SK-N-SH treated with all-trans-retinoic acid at 6 μM for 48 hours (cell line): ENCODE data around the gene PDIK1L.
A peak's percentile ranks its signal among the peaks of the same experiment; 100 is the strongest.

ENCODE experiments used
- ATAC-seq: fragments of 200-7000 bp; cut with Tn5 transposase; 3 replicates; pipeline ENCODE4 v1.9.1; 2020; ENCODE audit warnings: mild to moderate bottlenecking, moderate library complexity
- ARNTL ChIP-seq: fragments of 450-650 bp; formaldehyde crosslinking; IDR thresholded peaks from 2 replicates; pipeline ENCODE4 v1.5.0; 2020; ENCODE audit warnings: low read depth, mild to moderate bottlenecking, moderate library complexity, borderline replicate concordance
- BACH2 ChIP-seq: fragments of 250-450 bp; sonication (Bioruptor Pico); IDR thresholded peaks from 2 replicates; pipeline ENCODE4 v1.9.0; 2021; ENCODE audit warnings: mild to moderate bottlenecking, borderline replicate concordance
- CREB5 ChIP-seq: fragments of 250-450 bp; sonication (Bioruptor Pico); IDR thresholded peaks from 2 replicates; pipeline ENCODE4 v1.5.1; 2020; ENCODE audit warnings: low read depth, mild to moderate bottlenecking, moderate library complexity
- CSDC2 ChIP-seq: fragments of 250-450 bp; sonication (Bioruptor Pico); IDR thresholded peaks from 2 replicates; pipeline ENCODE4 v1.5.0; 2020; ENCODE audit warnings: mild to moderate bottlenecking, moderate library complexity
- CSRNP3 ChIP-seq: fragments of 250-450 bp; sonication (Bioruptor Pico); IDR thresholded peaks from 2 replicates; pipeline ENCODE4 v1.5.1; 2021; ENCODE audit warnings: mild to moderate bottlenecking, moderate library complexity
- ESRRG ChIP-seq: fragments of 250-450 bp; sonication (Bioruptor Pico); IDR thresholded peaks from 2 replicates; pipeline ENCODE4 v1.6.1; 2021; ENCODE audit warnings: mild to moderate bottlenecking
- GLIS3 ChIP-seq: fragments of 250-450 bp; sonication (Bioruptor Pico); IDR thresholded peaks from 2 replicates; pipeline ENCODE4 v1.5.0; 2020; ENCODE audit warnings: mild to moderate bottlenecking, moderate library complexity
- ISL1 ChIP-seq: fragments of 250-450 bp; sonication (Bioruptor Pico); IDR thresholded peaks from 2 replicates; pipeline ENCODE4 v2.1.2; 2022; ENCODE audit warnings: mild to moderate bottlenecking, moderate library complexity
- OSR1 ChIP-seq: fragments of 250-450 bp; sonication (Bioruptor Pico); IDR thresholded peaks from 2 replicates; pipeline ENCODE4 v1.8.0; 2022; ENCODE audit warnings: moderate library complexity, mild to moderate bottlenecking, inconsistent platforms
- POU6F1 ChIP-seq: fragments of 250-450 bp; sonication (Bioruptor Pico); IDR thresholded peaks from 2 replicates; pipeline ENCODE4 v1.8.0; 2021; ENCODE audit warnings: low read depth, mild to moderate bottlenecking, moderate library complexity, borderline replicate concordance
- PPARA ChIP-seq: fragments of 250-450 bp; sonication (Bioruptor Pico); IDR thresholded peaks from 2 replicates; pipeline ENCODE4 v1.5.0; 2020; ENCODE audit warnings: mild to moderate bottlenecking, borderline replicate concordance
- RARB ChIP-seq: fragments of 250-450 bp; sonication (Bioruptor Pico); IDR thresholded peaks from 2 replicates; pipeline ENCODE4 v1.8.0; 2021; ENCODE audit warnings: mild to moderate bottlenecking, moderate library complexity
- SNAI2 ChIP-seq: fragments of 250-450 bp; sonication (Bioruptor Pico); IDR thresholded peaks from 2 replicates; pipeline ENCODE4 v1.5.0; 2020; ENCODE audit warnings: mild to moderate bottlenecking, moderate library complexity
- TCF4 ChIP-seq: fragments of 250-450 bp; sonication (Bioruptor Pico); IDR thresholded peaks from 2 replicates; pipeline ENCODE4 v1.8.0; 2021; ENCODE audit warnings: mild to moderate bottlenecking, moderate library complexity, borderline replicate concordance
- TOX ChIP-seq: fragments of 250-450 bp; sonication (Bioruptor Pico); IDR thresholded peaks from 2 replicates; pipeline ENCODE4 v1.8.0; 2021; ENCODE audit warnings: mild to moderate bottlenecking, moderate library complexity, borderline replicate concordance
- ZC3H10 ChIP-seq: fragments of 250-450 bp; sonication (Bioruptor Pico); IDR thresholded peaks from 2 replicates; pipeline ENCODE4 v1.5.1; 2021; ENCODE audit warnings: mild to moderate bottlenecking, moderate library complexity
- ZFP3 ChIP-seq: fragments of 250-450 bp; sonication (Bioruptor Pico); IDR thresholded peaks from 2 replicates; pipeline ENCODE4 v1.5.0; 2020; ENCODE audit warnings: mild to moderate bottlenecking, moderate library complexity
- ZFP30 ChIP-seq: fragments of 450-650 bp; formaldehyde crosslinking; IDR thresholded peaks from 2 replicates; pipeline ENCODE4 v1.5.0; 2022; ENCODE audit warnings: mild to moderate bottlenecking, moderate library complexity
- ZNF565 ChIP-seq: fragments of 450-650 bp; formaldehyde crosslinking; conservative IDR thresholded peaks from 2 replicates; pipeline ENCODE4 v1.5.0; 2020; ENCODE audit warnings: low read depth, mild to moderate bottlenecking, moderate library complexity
- ZNF70 ChIP-seq: fragments of 450-650 bp; formaldehyde crosslinking; IDR thresholded peaks from 2 replicates; pipeline ENCODE4 v1.5.0; 2020; ENCODE audit warnings: mild to moderate bottlenecking, moderate library complexity
- ZNF8 ChIP-seq: fragments of 450-650 bp; formaldehyde crosslinking; IDR thresholded peaks from 2 replicates; pipeline ENCODE4 v1.5.0; 2020; ENCODE audit warnings: mild to moderate bottlenecking, moderate library complexity
- TF ChIP-seq, protein P1 (sequence below): fragments of 250-450 bp; sonication (Bioruptor Pico); IDR thresholded peaks from 2 replicates; pipeline ENCODE4 v1.5.0; 2020; ENCODE audit warnings: mild to moderate bottlenecking, moderate library complexity
- TF ChIP-seq, protein P2 (sequence below): fragments of 250-450 bp; sonication (Bioruptor Pico); IDR thresholded peaks from 2 replicates; pipeline ENCODE4 v1.8.0; 2020; ENCODE audit warnings: mild to moderate bottlenecking, moderate library complexity, borderline replicate concordance

PDIK1L gene

GRCh38 chr1:26089125-26089524, 22.5 kb upstream of the PDIK1L start:
- TF ChIP-seq CSRNP3 (CRISPR knock-in tag) (no peak), TOX (no peak), ZC3H10 (CRISPR knock-in tag) (no peak), PPARA (CRISPR knock-in tag) (no peak), ISL1 (CRISPR knock-in tag) (no peak), CSDC2 (CRISPR knock-in tag) (no peak), ZFP30 (CRISPR knock-in tag) (no peak), ESRRG (CRISPR knock-in tag) (no peak), ARNTL (CRISPR knock-in tag) (no peak), CREB5 (CRISPR knock-in tag) (no peak), GLIS3 (CRISPR knock-in tag) (no peak), BACH2 (CRISPR knock-in tag) (no peak), POU6F1 (CRISPR knock-in tag) (no peak), RARB (CRISPR knock-in tag) (no peak), OSR1 (no peak), ZNF70 (CRISPR knock-in tag) (no peak), ZNF565 (CRISPR knock-in tag) (no peak)
- TF ChIP-seq, protein P1, sequence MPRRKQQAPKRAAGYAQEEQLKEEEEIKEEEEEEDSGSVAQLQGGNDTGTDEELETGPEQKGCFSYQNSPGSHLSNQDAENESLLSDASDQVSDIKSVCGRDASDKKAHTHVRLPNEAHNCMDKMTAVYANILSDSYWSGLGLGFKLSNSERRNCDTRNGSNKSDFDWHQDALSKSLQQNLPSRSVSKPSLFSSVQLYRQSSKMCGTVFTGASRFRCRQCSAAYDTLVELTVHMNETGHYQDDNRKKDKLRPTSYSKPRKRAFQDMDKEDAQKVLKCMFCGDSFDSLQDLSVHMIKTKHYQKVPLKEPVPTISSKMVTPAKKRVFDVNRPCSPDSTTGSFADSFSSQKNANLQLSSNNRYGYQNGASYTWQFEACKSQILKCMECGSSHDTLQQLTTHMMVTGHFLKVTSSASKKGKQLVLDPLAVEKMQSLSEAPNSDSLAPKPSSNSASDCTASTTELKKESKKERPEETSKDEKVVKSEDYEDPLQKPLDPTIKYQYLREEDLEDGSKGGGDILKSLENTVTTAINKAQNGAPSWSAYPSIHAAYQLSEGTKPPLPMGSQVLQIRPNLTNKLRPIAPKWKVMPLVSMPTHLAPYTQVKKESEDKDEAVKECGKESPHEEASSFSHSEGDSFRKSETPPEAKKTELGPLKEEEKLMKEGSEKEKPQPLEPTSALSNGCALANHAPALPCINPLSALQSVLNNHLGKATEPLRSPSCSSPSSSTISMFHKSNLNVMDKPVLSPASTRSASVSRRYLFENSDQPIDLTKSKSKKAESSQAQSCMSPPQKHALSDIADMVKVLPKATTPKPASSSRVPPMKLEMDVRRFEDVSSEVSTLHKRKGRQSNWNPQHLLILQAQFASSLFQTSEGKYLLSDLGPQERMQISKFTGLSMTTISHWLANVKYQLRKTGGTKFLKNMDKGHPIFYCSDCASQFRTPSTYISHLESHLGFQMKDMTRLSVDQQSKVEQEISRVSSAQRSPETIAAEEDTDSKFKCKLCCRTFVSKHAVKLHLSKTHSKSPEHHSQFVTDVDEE (CRISPR knock-in tag): no peak
- TF ChIP-seq, protein P2, sequence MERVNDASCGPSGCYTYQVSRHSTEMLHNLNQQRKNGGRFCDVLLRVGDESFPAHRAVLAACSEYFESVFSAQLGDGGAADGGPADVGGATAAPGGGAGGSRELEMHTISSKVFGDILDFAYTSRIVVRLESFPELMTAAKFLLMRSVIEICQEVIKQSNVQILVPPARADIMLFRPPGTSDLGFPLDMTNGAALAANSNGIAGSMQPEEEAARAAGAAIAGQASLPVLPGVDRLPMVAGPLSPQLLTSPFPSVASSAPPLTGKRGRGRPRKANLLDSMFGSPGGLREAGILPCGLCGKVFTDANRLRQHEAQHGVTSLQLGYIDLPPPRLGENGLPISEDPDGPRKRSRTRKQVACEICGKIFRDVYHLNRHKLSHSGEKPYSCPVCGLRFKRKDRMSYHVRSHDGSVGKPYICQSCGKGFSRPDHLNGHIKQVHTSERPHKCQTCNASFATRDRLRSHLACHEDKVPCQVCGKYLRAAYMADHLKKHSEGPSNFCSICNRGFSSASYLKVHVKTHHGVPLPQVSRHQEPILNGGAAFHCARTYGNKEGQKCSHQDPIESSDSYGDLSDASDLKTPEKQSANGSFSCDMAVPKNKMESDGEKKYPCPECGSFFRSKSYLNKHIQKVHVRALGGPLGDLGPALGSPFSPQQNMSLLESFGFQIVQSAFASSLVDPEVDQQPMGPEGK: no peak
- ATAC-seq: no peak

DNA sequence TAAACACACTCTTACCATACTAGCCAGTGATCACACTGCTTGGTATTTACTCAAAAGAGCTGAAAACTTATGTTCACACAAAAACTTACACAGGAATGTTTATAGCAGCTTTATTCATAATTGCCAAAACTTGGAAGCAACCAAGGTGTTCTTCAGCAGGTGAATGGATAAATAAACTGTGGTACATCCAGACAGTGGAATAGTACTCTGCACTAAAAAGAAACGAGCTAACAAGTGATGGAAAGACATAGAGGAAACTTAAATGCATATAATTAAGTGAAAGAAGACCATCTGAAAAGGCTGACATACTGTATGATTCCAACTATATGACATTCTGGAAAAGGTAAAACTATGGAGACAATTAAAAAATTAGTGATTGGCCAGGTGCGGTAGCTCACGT, 20.7 kb upstream of the PDIK1L start:
- TF ChIP-seq ZC3H10 (CRISPR knock-in tag) (no peak), ZNF8 (peak; percentile 88)

DNA sequence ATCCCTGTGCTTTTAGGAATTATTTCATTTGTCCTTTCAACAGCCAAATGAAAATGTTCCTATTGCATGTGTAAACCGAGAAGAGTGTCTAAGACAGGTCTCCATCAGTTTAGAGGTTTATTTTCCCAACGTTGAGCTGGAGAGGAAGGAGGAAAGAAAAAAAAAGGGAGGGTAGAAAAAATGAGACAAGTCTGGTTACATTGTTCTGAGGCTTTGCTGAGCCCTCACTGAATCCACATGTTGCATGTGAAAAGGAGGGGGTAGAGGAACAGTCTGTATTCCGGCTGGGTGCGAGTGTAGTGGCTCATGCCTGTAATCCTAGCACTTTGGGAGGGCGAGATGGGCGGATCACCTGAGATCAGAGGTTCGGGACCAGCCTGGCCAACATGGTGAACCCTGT, 19.2 kb upstream of the PDIK1L start:
- no peak for ATAC-seq
- TF ChIP-seq CREB5 (CRISPR knock-in tag) (no peak), ISL1 (CRISPR knock-in tag) (no peak), ZFP30 (CRISPR knock-in tag) (no peak), ZFP3 (CRISPR knock-in tag) (no peak), SNAI2 (CRISPR knock-in tag) (no peak), RARB (CRISPR knock-in tag) (no peak), ZNF8 (no peak), TCF4 (CRISPR knock-in tag) (no peak), ZC3H10 (CRISPR knock-in tag) (no peak), GLIS3 (CRISPR knock-in tag) (no peak), ARNTL (CRISPR knock-in tag) (no peak), BACH2 (CRISPR knock-in tag) (no peak), OSR1 (no peak), ZNF70 (CRISPR knock-in tag) (no peak)
- TF ChIP-seq, protein P2: no peak
- TF ChIP-seq, protein P1 (CRISPR knock-in tag): no peak

More for the DNA sequence above, 20.7 kb upstream of the PDIK1L start:
- no peak for ATAC-seq
